CD4-positive, CD25-positive, alpha-beta regulatory T cell (primary cell): ENCODE data around the gene IGF1R. TPM values are rescaled to one million over a fixed set of nuclear protein-coding genes. Genes with fewer than 3 reads are reported as not detected.

ENCODE experiments used
- ATAC-seq, 2 donors: fragments of 150-1000 bp; cut with Tn5 transposase; one replicate each; pipeline ENCODE4 v1.10.0; 2021; ENCODE audit warnings: low read depth in 2 of 2, moderate number of reproducible peaks in 2 of 2, moderate library complexity in 1 of 2
- DNase-seq, 3 donors: peaks; one replicate each; pipeline versions ENCODE4 v3.0.0 to v3.0.0-alpha.2; 2012 to 2022; ENCODE audit warnings: mixed read lengths in 1 of 3
- H3K27ac ChIP-seq: one replicate; pipeline ENCODE4 v1.7.0; 2013; ENCODE audit warnings: mild to moderate bottlenecking, low read length; ENCODE audit not compliant: insufficient read depth, poor library complexity, severe bottlenecking
- H3K27me3 ChIP-seq: one replicate; pipeline ENCODE4 v1.7.0; 2013; ENCODE audit warnings: low read length; ENCODE audit not compliant: control insufficient read depth, insufficient read depth
- H3K36me3 ChIP-seq: one replicate; pipeline ENCODE4 v1.7.0; 2013; ENCODE audit warnings: mild to moderate bottlenecking, low read length, moderate library complexity; ENCODE audit not compliant: control insufficient read depth, insufficient read depth
- H3K4me1 ChIP-seq: 2 replicates; pipeline ENCODE4 v1.7.0; 2013; ENCODE audit warnings: mild to moderate bottlenecking, low read length; ENCODE audit not compliant: insufficient read depth, control insufficient read depth, poor library complexity, severe bottlenecking
- H3K4me3 ChIP-seq: one replicate; pipeline ENCODE4 v1.7.0; 2013; ENCODE audit warnings: low read depth, mild to moderate bottlenecking, low read length, moderate library complexity
- H3K9me3 ChIP-seq, 2 experiments: 1 replicate in 1 of 2; 2 replicates in 1 of 2; pipeline ENCODE4 v1.7.0; 2013; ENCODE audit warnings: low read length in 2 of 2, mild to moderate bottlenecking in 1 of 2, moderate library complexity in 1 of 2; ENCODE audit not compliant: control insufficient read depth in 2 of 2
- H3K27ac Mint-ChIP-seq, 3 donors: one replicate each; pipeline ENCODE4 v1.8.0; 2020 to 2022; ENCODE audit warnings: mild to moderate bottlenecking in 3 of 3, mixed read lengths in 3 of 3, moderate library complexity in 2 of 3
- H3K27me3 Mint-ChIP-seq: one replicate; pipeline ENCODE4 v1.8.0; 2022; ENCODE audit warnings: mild to moderate bottlenecking, mixed read lengths
- H3K36me3 Mint-ChIP-seq: one replicate; pipeline ENCODE4 v1.8.0; 2020; ENCODE audit warnings: mixed read lengths
- H3K4me1 Mint-ChIP-seq, 4 donors: one replicate each; pipeline ENCODE4 v1.8.0; 2020 to 2022; ENCODE audit warnings: mixed read lengths in 4 of 4, mild to moderate bottlenecking in 1 of 4
- H3K4me3 Mint-ChIP-seq, 4 donors: one replicate each; pipeline ENCODE4 v1.8.0; 2020 to 2022; ENCODE audit warnings: mild to moderate bottlenecking in 4 of 4, mixed read lengths in 4 of 4, moderate library complexity in 3 of 4
- H3K9me3 Mint-ChIP-seq, 7 donors: one replicate each; pipeline ENCODE4 v1.8.0; 2020 to 2022; ENCODE audit warnings: mixed read lengths in 7 of 7, mild to moderate bottlenecking in 3 of 7, moderate library complexity in 2 of 7
- polyA plus RNA-seq, 4 donors: library from polyadenylated mRNA; unstranded; fragments of 300-500 nt; fragmentation: Illumina TruSeq; gene quantifications; one replicate each; pipeline ENCODE4 v1.2.3, GENCODE V29; 2021
- total RNA-seq: library from RNA; stranded (reverse); gene quantifications from one replicate; pipeline ENCODE4 v1.2.3, GENCODE V29; 2022

Gene IGF1R
- total and polyA plus RNA-seq, 5 donors from 2014 or later = 1.6 to 14.2 (median 3.6) TPM

DNA sequence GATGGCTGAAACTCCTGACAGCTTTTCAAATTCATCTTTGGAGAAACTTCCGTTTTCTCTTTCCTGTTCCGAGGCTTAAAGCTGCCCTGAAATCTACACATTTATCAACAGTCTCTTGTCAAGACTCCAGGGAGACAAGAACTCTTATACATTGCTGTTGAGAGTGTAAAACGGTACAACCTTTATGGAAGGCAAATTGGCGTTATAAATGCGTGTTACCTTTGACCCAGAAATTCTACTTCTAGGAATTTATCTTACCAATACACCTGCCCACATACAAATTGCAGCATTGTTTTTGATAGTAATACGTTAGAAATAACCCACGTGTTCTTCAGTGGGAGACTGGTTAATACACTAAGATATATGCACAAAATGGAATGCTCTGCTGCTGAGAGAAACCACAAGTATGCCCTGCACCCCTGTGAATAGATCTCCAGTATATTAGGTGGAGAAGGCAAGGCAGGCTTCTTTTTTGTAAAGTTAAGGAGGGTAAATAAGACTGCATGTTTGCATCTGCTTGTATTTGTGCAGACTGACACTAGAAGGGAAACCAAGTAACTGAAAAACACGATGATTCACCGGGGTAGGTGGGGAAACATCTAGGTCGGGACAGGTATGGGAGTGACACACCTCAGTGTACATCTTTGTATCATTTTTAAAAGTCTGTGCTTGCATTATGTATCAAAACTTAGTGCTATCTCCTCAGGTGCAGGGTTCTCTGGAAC lies 97.5 kb downstream of the IGF1R start:
- Mint-ChIP-seq H3K4me3 (no peak overlapping the region), H3K36me3 (no peaks in the 10 kb centered on the region), H3K27ac (peak overlapping the region in 1 of 3 donors; percentile 7), H3K27me3 (no peaks in the 10 kb centered on the region), H3K9me3 (no peaks in the 10 kb centered on the region), H3K4me1 (peaks cover 0 to 72% (median 23%) of the 10 kb centered on the region in 4 donors)
- H3K27ac ChIP-seq = no peak overlapping the region
- H3K9me3 ChIP-seq = no peaks in the 10 kb centered on the region
- no peaks in the 10 kb centered on the region for H3K27me3 ChIP-seq
- DNase-seq = no peak
- H3K4me1 ChIP-seq = no peaks in the 10 kb centered on the region
- no peaks in the 10 kb centered on the region for H3K36me3 ChIP-seq
- ATAC-seq = peak in 1 of 2 donors; percentile 39
- H3K4me3 ChIP-seq = no peak overlapping the region

DNA sequence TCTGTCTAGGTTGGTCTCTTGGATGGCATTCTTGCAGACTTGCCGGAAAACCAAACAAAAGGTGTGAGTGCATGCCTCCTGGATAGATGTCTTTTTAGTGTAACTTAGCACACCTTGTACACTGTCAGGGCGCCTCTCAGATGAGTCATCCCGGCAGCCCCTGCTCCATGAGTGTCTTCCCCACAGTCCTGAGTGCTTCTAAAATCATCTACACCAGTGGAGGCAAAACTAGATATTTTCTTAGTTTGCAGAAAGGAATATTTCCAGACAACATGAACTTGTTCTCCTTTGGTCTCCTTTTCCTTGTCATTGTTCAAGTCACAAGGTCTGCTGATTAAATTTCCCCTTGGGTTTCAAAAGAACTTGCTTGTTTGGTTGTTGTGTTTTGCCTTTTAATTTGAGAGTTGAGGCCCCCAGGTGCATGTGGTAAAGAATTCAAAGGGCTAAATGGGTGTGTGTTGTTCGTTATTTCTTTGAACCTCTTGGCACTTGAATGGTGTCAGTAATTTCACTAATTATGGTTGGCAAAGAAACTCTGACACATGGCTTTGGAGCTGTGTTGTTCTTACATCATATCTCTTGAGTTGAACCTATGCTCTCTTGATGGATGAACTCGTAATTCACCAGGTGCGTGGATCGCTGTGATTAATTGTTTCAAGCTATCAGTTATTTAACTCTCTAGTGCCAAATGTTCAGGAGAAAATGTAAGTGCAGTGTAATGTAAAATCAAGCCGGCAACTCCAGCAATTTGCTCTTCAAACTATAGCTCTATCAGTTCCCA lies 98.2 kb downstream of the IGF1R start:
- Histone ChIP-seq H3K9me3 (no peaks in the 10 kb centered on the region), H3K27ac (no peak overlapping the region), H3K36me3 (no peaks in the 10 kb centered on the region), H3K4me1 (no peaks in the 10 kb centered on the region), H3K27me3 (no peaks in the 10 kb centered on the region), H3K4me3 (no peak overlapping the region)
- ATAC-seq (no peak), DNase-seq (no peak)
- H3K4me3 Mint-ChIP-seq = no peak overlapping the region
- no peaks in the 10 kb centered on the region for H3K9me3 Mint-ChIP-seq
- peaks cover 0 to 73% (median 25%) of the 10 kb centered on the region in 4 donors for H3K4me1 Mint-ChIP-seq
- H3K36me3 Mint-ChIP-seq = no peaks in the 10 kb centered on the region
- peak overlapping the region in 1 of 3 donors; percentile 7 for H3K27ac Mint-ChIP-seq
- H3K27me3 Mint-ChIP-seq = no peaks in the 10 kb centered on the region

DNA sequence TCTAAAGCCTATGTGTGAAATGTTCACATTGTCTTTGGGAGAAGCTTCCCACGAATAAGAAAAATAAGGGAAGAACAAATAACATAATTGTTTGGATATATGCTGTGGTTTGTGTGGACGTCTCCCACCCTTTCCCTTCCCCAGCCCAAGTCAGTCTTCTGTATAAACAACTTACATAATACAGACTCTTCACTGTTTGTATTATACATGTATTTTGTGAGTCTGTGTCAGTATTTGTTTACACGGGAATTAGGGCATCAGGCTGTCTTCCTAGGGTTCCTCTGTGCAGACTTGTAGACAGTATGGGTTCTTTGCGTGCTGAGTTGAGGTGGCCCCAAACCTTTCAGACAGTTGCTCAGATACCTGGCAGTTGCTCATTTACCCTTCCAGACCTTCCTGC lies 103.4 kb downstream of the IGF1R start:
- no peak for ATAC-seq
- H3K27ac ChIP-seq = no peak overlapping the region
- no peak overlapping the region for H3K4me3 ChIP-seq
- no peak for DNase-seq
- Mint-ChIP-seq H3K27ac (no peak overlapping the region), H3K36me3 (no peaks in the 10 kb centered on the region), H3K4me3 (peak overlapping the region in 1 of 4 donors; percentile 12), H3K27me3 (no peaks in the 10 kb centered on the region), H3K9me3 (no peaks in the 10 kb centered on the region), H3K4me1 (peaks cover 0 to 46% (median 11%) of the 10 kb centered on the region in 4 donors)
- H3K27me3 ChIP-seq = no peaks in the 10 kb centered on the region
- no peaks in the 10 kb centered on the region for H3K36me3 ChIP-seq
- H3K9me3 ChIP-seq = no peaks in the 10 kb centered on the region
- H3K4me1 ChIP-seq = no peaks in the 10 kb centered on the region

DNA sequence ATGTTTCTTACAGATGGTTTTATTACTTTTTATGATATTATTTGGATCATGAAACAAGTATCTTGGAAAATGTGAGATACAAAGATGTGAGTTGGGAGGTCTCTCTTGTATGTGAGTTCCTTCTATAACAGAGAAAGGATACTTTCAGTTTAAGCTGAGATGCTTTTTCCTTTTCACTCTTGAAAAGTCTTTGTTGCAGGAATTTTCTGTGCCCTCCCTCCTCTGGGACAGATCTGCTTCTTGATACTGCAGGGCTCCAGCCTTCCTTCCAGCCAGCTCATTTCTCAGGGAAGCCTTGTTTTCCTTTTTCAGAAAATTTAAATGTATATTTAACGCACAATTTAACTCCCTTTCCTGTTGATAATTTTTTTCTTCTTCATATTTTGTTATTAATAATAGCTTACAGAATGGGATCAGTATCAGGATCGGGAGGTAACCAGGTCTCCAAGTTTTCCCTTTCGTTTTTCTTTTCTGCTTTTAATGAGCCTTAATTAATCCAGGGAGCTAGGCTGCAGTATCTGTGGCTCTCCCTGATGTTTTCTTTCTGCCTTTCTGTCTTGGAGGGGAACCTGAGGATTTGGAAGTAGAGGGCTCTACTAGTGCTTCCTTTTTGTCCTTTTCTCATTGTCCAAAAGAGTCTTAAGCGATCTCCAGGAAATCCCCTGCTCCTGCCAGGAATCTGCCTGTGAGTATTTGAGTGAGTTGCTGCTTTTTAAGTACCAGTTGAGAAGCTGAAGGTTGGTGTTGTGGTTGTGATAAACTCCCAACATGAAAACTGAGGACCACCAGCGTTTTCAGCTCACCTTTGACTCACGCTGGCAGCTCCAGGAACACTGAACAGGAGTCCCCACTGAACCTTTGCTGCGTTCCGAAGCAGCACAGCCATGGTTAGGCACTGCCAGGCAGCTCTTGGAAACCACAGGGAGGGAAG lies 105.7 kb downstream of the IGF1R start:
- no peak for DNase-seq
- Histone ChIP-seq H3K9me3 (no peaks in the 10 kb centered on the region), H3K4me3 (no peak overlapping the region), H3K36me3 (no peaks in the 10 kb centered on the region), H3K27ac (no peak overlapping the region), H3K4me1 (no peaks in the 10 kb centered on the region), H3K27me3 (no peaks in the 10 kb centered on the region)
- no peaks in the 10 kb centered on the region for H3K9me3 Mint-ChIP-seq
- H3K27me3 Mint-ChIP-seq = no peaks in the 10 kb centered on the region
- no peak for ATAC-seq
- peak overlapping the region in 1 of 3 donors; percentile 18 for H3K27ac Mint-ChIP-seq
- peaks cover 4 to 58% (median 8%) of the 10 kb centered on the region in 4 donors for H3K4me1 Mint-ChIP-seq
- no peak overlapping the region for H3K4me3 Mint-ChIP-seq
- H3K36me3 Mint-ChIP-seq = no peaks in the 10 kb centered on the region

DNA sequence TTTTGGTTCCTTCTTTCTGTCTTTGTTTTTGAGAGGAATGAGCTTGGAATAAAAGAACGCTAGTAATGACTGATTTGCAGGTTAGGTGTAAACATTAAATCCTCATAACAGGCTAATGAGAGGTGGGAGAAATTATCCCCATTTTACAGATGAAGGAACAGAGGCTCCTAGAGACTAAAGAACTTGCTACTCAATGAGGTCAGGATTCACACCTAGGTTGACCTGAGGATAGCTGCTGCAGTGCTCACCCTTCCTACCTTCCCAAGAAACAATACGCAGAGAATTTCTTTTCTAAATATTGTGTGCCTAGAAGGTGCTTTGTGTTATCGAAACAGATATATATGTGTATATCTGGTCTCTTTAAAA lies 106.3 kb downstream of the IGF1R start:
- H3K4me1 ChIP-seq = no peaks in the 10 kb centered on the region
- DNase-seq (no peak), ATAC-seq (no peak)
- H3K27ac ChIP-seq = no peak overlapping the region
- H3K27me3 ChIP-seq = no peaks in the 10 kb centered on the region
- Mint-ChIP-seq H3K27me3 (no peaks in the 10 kb centered on the region), H3K4me1 (peaks cover 4 to 57% (median 10%) of the 10 kb centered on the region in 4 donors), H3K4me3 (no peak overlapping the region), H3K27ac (no peak overlapping the region), H3K9me3 (no peaks in the 10 kb centered on the region), H3K36me3 (no peaks in the 10 kb centered on the region)
- no peaks in the 10 kb centered on the region for H3K9me3 ChIP-seq
- no peaks in the 10 kb centered on the region for H3K36me3 ChIP-seq
- H3K4me3 ChIP-seq = no peak overlapping the region

DNA sequence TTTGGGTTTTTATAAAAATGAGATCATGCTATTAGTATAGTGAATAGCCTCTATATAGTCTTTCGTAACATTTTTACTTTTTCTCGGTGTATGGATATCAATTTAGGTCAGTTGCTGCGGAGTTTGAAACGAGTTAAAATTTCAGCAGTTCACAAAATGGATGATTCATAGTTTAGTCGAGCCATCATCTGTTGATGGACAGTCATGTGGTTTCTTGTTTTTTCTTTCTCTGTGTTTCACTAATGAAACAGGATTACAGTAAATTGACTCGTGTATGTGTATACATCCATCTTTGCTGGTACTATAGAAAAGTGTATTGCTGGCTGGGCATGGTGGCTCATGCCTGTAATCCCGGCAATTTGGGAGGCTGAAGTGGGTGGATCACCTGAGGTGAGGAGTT lies 106.8 kb downstream of the IGF1R start:
- DNase-seq (no peak), ATAC-seq (no peak)
- Mint-ChIP-seq H3K27me3 (no peaks in the 10 kb centered on the region), H3K36me3 (no peaks in the 10 kb centered on the region), H3K4me3 (no peak overlapping the region), H3K9me3 (no peaks in the 10 kb centered on the region), H3K27ac (no peak overlapping the region), H3K4me1 (peaks cover 4 to 55% (median 10%) of the 10 kb centered on the region in 4 donors)
- H3K27me3 ChIP-seq = no peaks in the 10 kb centered on the region
- H3K4me3 ChIP-seq = no peak overlapping the region
- no peaks in the 10 kb centered on the region for H3K4me1 ChIP-seq
- no peaks in the 10 kb centered on the region for H3K36me3 ChIP-seq
- H3K27ac ChIP-seq = no peak overlapping the region
- no peaks in the 10 kb centered on the region for H3K9me3 ChIP-seq

DNA sequence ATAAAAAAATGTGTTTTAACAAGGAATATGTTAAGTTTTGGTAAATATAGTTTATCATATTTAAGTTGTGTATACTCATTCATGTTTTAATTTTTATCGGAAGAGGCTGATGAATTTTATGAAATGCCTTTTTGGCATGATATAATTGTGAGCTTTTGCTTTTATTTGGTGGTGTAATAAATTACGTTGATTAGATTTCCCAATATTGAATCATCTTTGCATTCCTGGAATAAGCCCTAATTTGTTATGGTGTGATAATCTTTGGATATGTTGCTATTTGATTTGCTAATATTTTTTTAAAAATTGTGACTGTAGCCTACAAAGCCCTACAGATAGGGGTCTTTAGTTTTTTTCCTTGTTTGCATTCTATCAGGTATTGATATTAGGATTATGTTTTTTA lies 107.4 kb downstream of the IGF1R start:
- no peaks in the 10 kb centered on the region for H3K9me3 ChIP-seq
- H3K4me1 ChIP-seq = no peaks in the 10 kb centered on the region
- DNase-seq = no peak
- no peak overlapping the region for H3K27ac ChIP-seq
- H3K27me3 ChIP-seq = no peaks in the 10 kb centered on the region
- Mint-ChIP-seq H3K4me1 (peaks cover 4 to 59% (median 10%) of the 10 kb centered on the region in 4 donors), H3K4me3 (no peak overlapping the region), H3K27me3 (no peaks in the 10 kb centered on the region), H3K9me3 (no peaks in the 10 kb centered on the region), H3K36me3 (no peaks in the 10 kb centered on the region), H3K27ac (no peak overlapping the region)
- ATAC-seq = no peak
- H3K36me3 ChIP-seq = no peaks in the 10 kb centered on the region
- no peak overlapping the region for H3K4me3 ChIP-seq
